Body of pancreas (tissue), 4 donors: ENCODE results near the gene MCTP1. TPM values are rescaled to one million over a fixed set of nuclear protein-coding genes. Genes with fewer than 3 reads are reported as not detected.

Experiments
- ATAC-seq: fragments of 150-250 bp; one replicate; pipeline ENCODE4 v1.9.1; 2016
- DNase-seq, 4 donors: peaks; one replicate each; pipeline ENCODE4 v3.0.0-alpha.2; 2019
- H3K27ac ChIP-seq, 4 donors: fragments of 200-600 bp; sonication (generic); 1 replicate in 3 of 4; 2 replicates in 1 of 4; pipeline versions ENCODE4 v1.5.1 to v1.6.1; 2016 to 2019; ENCODE audit warnings: mild to moderate bottlenecking in 1 of 4, mixed read lengths in 1 of 4, moderate library complexity in 1 of 4
- H3K27me3 ChIP-seq, 2 donors: fragments of 200-600 bp; sonication (generic); one replicate each; pipeline ENCODE4 v1.6.0; 2016; ENCODE audit warnings: mild to moderate bottlenecking in 1 of 2
- H3K36me3 ChIP-seq, 2 donors: fragments of 200-600 bp; sonication (generic); replicated peaks in 1 of 2; 2 replicates each; pipeline ENCODE4 v1.5.1; 2016; ENCODE audit warnings: low read depth in 2 of 2; ENCODE audit not compliant: insufficient read depth in 1 of 2
- H3K4me1 ChIP-seq: fragments of 200-600 bp; sonication (generic); one replicate; pipeline ENCODE4 v1.6.0; 2016
- H3K4me3 ChIP-seq, 2 donors: fragments of 200-600 bp; sonication (generic); 1 replicate in 1 of 2; 2 replicates in 1 of 2; pipeline ENCODE4 v1.5.1; 2016 to 2019
- H3K9me3 ChIP-seq, 3 donors: fragments of 200-600 bp; sonication (generic); 1 replicate in 2 of 3; 2 replicates in 1 of 3; pipeline ENCODE4 v1.5.1; 2016
- CTCF ChIP-seq, 7 experiments: fragments of 450-650 bp in 4 of 7; fragments of 200-600 bp in 3 of 7; sonication (generic) in 3 of 7; IDR thresholded peaks; one replicate each; pipeline ENCODE4 v1.5.1; 2016 to 2019; ENCODE audit warnings: antibody characterized with exemption in 7 of 7
- POLR2A ChIP-seq, 3 donors: fragments of 450-650 bp; IDR thresholded peaks; one replicate each; pipeline ENCODE4 v1.6.1; 2016; ENCODE audit warnings: antibody characterized with exemption in 3 of 3, mild to moderate bottlenecking in 2 of 3
- WGBS, 2 donors: methylation state at CpG; one replicate each; pipeline ENCODE4 v1.1.5; 2017; 5-methylcytosine and 5-hydroxymethylcytosine counted together
- intact Hi-C: fragments of 100-400 bp; cut with DNase I; formaldehyde crosslinking; loops from one replicate; pipeline ENCODE4 v1.15.1; 2023
- total RNA-seq, 2 donors: library from RNA; depleted of rRNA; stranded (reverse); fragments of >200 nt; gene quantifications; one replicate each; pipeline ENCODE4 v1.1.0, GENCODE V29; 2016

MCTP1 gene
- total RNA-seq, 2 donors from 2014 or later: 3.6 to 8.8 TPM

GRCh38 chr5:95053253-95053652 lies 231.6 kb downstream of the MCTP1 start:
- DNase-seq (no peak), ATAC-seq (no peak)
- intact Hi-C loops: no loop called here
- Histone ChIP-seq H3K9me3 (no peaks in the 10 kb centered on the region), H3K27me3 (no peaks in the 10 kb centered on the region), H3K27ac (no peak overlapping the region), H3K4me1 (no peaks in the 10 kb centered on the region), H3K36me3 (no peaks in the 10 kb centered on the region), H3K4me3 (no peak overlapping the region)
- 71 to 84% methylated on average over 7 of the region's 7 CpGs for WGBS, 2 donors
- no peak for TF ChIP-seq POLR2A (IDR thresholded peaks at IDR 0.05)
- TF ChIP-seq CTCF (IDR thresholded peaks at IDR 0.05): no peak

- DNase-seq: no peak
- TF ChIP-seq POLR2A (IDR thresholded peaks at IDR 0.05) (no peak), CTCF (IDR thresholded peaks at IDR 0.05) (no peak)
- ATAC-seq: no peak
- no peak overlapping the region for H3K27ac ChIP-seq
- intact Hi-C loops: no loop called here
- H3K36me3 ChIP-seq: no peaks in the 10 kb centered on the region
- H3K4me3 ChIP-seq: no peak overlapping the region
- no peaks in the 10 kb centered on the region for H3K27me3 ChIP-seq
- H3K9me3 ChIP-seq: no peaks in the 10 kb centered on the region
- no peaks in the 10 kb centered on the region for H3K4me1 ChIP-seq
- WGBS, 2 donors: 31 to 50% methylated on average over 1 of the region's 1 CpG
Measured at GRCh38 chr5:95050708-95051107, 234.2 kb downstream of the MCTP1 start.

GRCh38 chr5:95048628-95049027 lies 236.3 kb downstream of the MCTP1 start:
- no peak for ATAC-seq
- Histone ChIP-seq H3K36me3 (no peaks in the 10 kb centered on the region), H3K27ac (no peak overlapping the region)

GRCh38 chr5:95045181-95045965 lies 239.5 kb downstream of the MCTP1 start:
- H3K27ac ChIP-seq: no peak overlapping the region
- H3K9me3 ChIP-seq: no peaks in the 10 kb centered on the region
- intact Hi-C loops: no loop called here
- no peak overlapping the region for H3K4me3 ChIP-seq
- no peaks in the 10 kb centered on the region for H3K36me3 ChIP-seq
- no peaks in the 10 kb centered on the region for H3K27me3 ChIP-seq
- DNase-seq: no peak
- ATAC-seq: no peak
- H3K4me1 ChIP-seq: no peaks in the 10 kb centered on the region
- whole genome bisulfite sequencing, 2 donors: 42 to 46% methylated on average over 5 of the region's 5 CpGs
- TF ChIP-seq CTCF (IDR thresholded peaks at IDR 0.05) (no peak), POLR2A (IDR thresholded peaks at IDR 0.05) (no peak)

More at GRCh38 chr5:95048628-95049027, 236.3 kb downstream of the MCTP1 start:
- no peak overlapping the region for H3K4me3 ChIP-seq
- intact Hi-C loops: no loop called here
- H3K4me1 ChIP-seq: no peaks in the 10 kb centered on the region
- H3K9me3 ChIP-seq: no peaks in the 10 kb centered on the region
- TF ChIP-seq POLR2A (IDR thresholded peaks at IDR 0.05) (no peak), CTCF (IDR thresholded peaks at IDR 0.05) (no peak)
- H3K27me3 ChIP-seq: no peaks in the 10 kb centered on the region
- 38 to 72% methylated on average over 1 of the region's 1 CpG for WGBS, 2 donors
- DNase-seq: no peak

- TF ChIP-seq POLR2A (IDR thresholded peaks at IDR 0.05) (no peak), CTCF (IDR thresholded peaks at IDR 0.05) (no peak)
- no peaks in the 10 kb centered on the region for H3K4me1 ChIP-seq
Measured at GRCh38 chr5:95044096-95044495, 240.8 kb downstream of the MCTP1 start.

More at GRCh38 chr5:95044096-95044495, 240.8 kb downstream of the MCTP1 start:
- no peaks in the 10 kb centered on the region for H3K27me3 ChIP-seq
- ATAC-seq: no peak
- no peak overlapping the region for H3K4me3 ChIP-seq
- no peaks in the 10 kb centered on the region for H3K9me3 ChIP-seq
- WGBS, 2 donors: 39 to 48% methylated on average over 2 of the region's 2 CpGs
- H3K27ac ChIP-seq: no peak overlapping the region
- H3K36me3 ChIP-seq: no peaks in the 10 kb centered on the region
- intact Hi-C loops: no loop called here
- no peak for DNase-seq
